Measurements from ENCODE around the gene PLCL1.
A peak's percentile ranks its signal among the peaks of the same experiment; 100 is the strongest.

The PLCL1 gene

GRCh38 chr2:198077477-198077876 is 273.1 kb downstream of the PLCL1 start:
- DNase-seq, result no peak

DNA sequence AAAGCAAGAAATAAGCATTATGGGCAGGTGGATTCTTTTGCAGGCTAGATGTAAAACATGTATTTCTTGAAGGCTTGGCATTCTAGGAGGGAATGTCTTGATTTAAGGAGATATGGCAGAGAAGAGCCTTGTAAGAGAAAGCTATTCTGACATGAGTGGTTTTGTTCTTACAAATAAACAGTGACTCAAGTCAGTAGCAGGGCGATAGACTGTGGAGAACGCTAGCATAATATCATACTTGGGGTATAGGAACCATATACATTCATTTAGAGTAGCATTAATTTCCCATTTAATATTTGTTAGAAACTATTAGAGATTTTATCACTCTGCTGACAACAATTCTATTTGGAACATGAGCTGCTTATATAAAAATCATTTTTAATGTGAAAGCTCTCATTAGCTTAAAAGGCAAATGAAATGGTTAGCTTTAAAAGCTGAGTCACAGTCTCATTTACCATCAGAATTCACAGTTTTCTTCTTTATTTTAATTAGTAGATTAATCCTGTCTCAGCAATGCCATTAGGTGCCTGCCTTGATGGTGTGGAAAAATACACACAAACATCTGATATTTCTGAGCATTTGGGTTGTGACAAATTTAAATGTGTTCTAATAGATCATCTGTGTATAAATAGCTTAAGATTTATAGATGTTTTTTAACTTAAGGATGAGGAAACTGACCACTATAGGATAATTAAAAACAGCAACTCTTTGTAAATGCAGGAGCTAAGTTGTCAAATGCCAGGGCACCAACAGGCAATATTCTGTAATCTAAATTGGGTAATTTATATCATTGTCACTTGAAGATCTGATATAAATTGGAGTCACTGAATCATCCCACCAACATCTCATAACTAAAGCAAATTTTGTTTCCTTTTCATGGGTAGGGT is 276.7 kb downstream of the PLCL1 start:
- no peak for DNase-seq

GRCh38 chr2:198084156-198084555 is 279.8 kb downstream of the PLCL1 start:
- no peak for DNase-seq

DNA sequence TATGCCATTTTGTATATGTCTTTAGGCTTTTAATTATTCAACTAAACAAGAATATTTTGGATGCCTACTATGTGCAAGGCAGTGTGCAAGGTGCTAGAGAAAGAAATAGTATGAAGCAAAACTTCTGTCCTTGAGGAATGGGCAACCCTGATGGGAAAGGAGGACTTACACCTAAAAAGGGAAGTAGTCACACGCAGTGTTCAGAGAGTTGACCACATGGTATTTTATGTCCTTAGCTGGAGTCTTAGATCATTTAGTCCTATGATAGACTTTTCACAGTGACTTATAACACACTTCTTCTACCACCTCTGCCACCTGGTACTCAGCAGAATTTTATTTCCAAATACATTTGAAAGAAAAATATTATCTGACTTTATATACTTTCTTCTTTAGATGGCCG is 291.6 kb downstream of the PLCL1 start:
- DNase-seq, result no peak

GRCh38 chr2:198096965-198097364 is 292.6 kb downstream of the PLCL1 start:
- DNase-seq, result no peak

- DNase-seq, result no peak
These were observed 293.2 kb downstream of the PLCL1 start for GRCh38 chr2:198097630-198098029.

DNA sequence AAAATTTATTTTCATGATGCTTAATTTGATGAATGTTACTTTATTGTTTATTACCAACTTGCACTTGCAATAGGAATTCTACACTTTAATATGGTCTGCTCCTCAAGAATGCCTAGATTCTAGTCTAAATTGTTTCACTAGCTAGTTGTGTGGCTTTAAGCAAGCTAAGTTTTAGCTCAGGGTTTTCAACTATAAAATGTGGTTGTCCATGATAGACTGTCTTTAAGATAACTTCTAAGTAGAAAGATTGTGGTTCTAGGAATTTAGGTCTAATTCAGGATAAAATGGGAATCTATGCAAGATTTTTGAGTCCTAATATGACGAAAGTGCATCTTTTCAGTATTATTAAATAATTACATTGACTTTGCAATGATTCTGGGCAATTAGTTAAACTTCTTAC is 294.0 kb downstream of the PLCL1 start:
- no peak for DNase-seq

DNA sequence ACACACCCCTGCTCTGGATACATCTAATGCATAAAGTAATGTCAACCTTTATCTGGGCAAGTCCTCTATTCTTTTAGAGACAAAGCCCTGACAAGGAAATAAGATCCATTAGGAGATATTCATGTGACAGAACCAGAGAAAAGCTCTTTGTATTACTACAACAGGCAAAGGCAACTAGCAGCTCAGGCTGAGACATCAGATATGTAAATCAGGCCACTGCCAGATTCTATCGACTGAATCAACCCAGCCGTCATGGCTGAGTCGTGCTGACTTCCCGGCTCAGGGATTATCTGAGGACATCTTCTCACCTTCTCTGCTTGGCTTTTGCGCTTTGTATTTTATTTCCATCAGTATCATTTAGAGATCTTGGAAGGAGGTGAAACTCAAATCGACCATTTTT is 294.5 kb downstream of the PLCL1 start:
- DNase-seq, result no peak

- no peak for DNase-seq
These were observed 296.0 kb downstream of the PLCL1 start for GRCh38 chr2:198100346-198100745.

GRCh38 chr2:198101688-198102087 is 297.3 kb downstream of the PLCL1 start:
- DNase-seq, result no peak

GRCh38 chr2:198102120-198102519 is 297.7 kb downstream of the PLCL1 start:
- DNase-seq, result no peak

GRCh38 chr2:198102856-198103255 is 298.5 kb downstream of the PLCL1 start:
- no peak for DNase-seq

DNA sequence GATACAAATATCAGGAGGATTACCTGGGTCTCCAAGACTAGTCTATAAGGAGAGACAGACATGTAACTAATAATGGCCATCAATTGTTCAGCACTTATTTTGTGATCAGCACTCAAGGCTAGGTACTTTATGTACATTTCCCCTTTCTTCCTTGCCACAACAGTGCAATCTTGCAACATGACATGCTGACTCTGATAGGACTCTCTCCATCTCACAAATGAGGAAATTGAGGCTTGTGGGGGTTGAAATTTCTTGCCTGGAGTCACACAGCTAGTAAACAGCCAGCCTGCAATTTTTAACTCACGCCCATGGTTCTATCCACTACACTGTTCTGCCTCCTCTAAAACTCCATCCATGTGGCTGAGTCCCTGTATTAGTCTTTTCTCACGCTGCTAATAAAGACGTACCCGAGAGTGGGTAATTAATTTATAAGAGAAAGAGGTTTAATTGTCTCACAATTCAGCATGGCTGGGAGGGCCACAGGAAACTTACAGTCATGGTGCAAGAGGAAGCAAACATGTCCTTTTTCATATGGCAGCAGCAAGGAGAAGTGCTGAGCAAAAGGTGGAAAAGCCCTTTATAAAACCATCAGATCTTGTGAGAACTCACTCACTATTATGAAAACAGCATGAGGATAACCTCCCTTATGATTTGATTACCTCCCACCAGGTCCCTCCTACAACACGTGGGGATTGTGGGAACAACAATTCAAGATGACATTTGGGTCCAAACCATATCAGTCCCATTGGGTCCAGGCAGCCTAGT is 302.4 kb downstream of the PLCL1 start:
- DNase-seq, result no peak

DNA sequence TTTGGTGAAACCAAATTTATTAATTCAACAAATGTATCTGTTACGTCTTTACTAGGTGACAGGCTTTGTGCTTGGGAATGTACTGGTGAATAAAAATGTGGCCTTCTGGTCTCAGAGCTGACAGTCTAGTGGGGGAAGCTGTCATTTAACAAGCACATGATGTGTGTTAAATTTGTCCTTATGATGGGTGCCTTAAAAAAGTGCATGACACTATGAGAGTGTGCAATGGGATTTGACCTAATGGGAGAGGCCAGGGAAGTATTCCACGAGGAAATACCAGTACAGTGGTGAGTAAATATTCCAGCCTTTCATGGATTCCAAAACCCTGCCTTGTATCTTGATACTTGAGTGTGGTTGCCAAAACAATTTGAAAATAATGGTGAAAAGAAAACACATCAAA is 308.9 kb downstream of the PLCL1 start:
- no peak for DNase-seq

GRCh38 chr2:198114064-198114463 is 309.7 kb downstream of the PLCL1 start:
- DNase-seq, result no peak

- no peak for DNase-seq
These were observed 310.8 kb downstream of the PLCL1 start for GRCh38 chr2:198115201-198115600.

- DNase-seq, result no peak
These were observed 312.4 kb downstream of the PLCL1 start for GRCh38 chr2:198116756-198117155.

DNA sequence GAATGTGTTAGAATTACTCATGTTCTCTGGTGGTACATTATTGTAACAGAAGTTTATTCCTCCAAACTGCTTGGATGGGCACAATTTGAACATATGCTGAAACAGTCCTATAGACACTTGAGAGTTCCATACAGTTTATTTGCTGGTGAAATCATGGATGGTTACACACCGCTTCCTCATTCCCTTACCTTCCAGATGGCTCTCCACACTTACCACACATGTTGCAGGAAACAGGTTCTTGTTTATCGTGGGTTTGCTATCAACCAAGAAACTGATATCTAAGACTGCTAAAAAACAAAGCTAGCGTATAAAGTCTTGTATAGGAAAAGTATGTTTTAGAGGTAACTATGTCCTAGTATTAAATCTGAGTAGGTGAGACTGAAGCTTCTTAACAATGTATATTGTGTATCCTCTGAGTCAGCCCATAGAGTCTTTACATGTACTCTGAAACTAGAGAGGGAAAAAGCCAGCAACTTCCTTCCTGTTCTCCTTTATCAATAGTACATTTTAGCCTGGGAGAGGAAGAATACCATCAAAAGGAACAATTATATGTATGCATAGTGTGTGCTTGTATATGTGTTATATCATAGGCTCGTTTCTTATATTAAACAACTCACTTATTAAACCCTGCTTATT is 313.1 kb downstream of the PLCL1 start:
- DNase-seq, result no peak

DNA sequence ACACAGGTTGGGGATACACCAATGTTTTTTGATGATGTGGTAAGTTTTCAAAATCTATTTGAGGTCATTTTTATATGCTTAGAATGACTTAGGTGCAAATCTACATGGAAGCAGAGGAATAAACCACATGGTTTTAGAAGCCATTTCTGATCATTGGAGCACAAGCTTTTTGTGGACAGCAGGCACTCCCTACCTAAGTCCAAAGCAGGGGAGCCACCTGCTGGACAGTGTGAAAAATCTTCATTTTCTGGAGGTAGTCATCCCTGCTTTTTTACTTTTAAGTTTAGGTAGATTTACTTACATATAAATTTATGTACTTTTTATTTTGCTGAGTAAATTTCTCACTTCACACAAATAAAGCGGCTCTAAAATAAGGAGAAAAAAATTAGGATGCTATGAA is 323.2 kb downstream of the PLCL1 start:
- peak; percentile 39 for DNase-seq

DNA sequence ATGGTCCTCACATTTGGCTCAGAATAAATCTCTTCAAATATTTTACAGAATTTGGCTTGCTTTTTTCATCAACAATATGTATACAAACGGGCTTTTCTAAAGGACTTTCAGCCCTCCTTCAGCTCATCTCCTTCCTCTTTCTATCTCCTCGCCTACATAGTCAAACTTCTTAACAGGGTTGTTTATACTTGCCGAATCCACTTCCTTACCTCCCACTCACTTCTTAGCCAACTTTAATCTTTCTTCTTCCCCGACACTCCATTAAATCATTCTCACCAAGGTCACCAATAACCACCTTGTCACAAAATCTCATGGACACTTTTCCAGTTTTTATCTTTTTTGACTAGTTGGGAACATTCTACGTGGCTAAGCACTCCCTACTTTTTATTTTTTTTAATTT is 325.2 kb downstream of the PLCL1 start:
- DNase-seq, result no peak

DNA sequence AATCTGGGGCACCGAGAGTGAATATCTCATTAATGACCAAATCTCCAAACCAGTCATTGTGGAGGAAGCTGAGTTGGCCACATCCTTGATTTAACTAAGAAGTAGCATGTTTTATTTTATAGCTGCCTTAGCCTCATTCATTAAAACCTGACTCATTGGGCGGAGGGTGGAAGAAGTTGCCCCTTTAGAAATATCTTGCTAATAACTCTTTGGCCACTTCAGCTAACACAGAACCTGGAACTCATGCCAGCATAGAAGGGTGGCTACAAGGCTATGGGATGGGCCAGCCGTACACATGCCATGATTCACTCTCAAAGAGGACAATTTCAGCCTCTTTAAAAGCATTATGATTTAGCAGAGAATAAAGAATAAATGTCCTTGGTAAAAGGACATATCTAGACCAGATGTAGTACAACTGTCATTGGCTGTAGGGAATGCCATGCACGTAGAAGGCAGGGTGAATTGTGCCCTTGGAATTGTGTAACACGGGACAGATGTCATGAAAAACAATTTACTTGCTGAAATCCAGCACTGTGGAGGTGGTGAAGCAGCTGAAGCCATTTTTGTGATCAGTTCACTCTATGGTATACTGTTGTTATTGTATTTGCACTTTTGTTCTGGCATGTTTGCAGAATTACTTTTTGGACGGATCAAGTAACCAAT is 330.0 kb downstream of the PLCL1 start:
- DNase-seq, result no peak

DNA sequence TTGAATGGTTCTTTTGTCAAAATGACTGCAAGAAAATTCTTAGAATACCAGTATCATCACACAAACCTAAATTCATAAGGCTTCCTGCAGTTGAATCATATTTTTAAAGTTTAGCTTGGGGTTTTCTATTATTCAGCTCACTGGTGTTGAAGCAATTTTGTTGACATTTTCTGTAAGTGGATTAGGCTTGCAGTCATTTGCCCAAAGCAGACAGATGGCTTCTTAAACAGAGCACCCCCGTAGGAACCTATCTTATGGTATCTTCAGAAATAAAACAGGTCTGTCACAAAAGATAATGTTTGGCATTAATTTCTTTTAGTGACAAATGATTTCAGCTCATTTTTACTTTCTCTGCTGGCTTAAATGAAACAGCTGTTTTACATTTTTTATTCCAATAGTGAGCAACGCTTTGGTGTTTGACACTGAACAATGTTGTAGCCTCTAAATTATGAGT is 331.1 kb downstream of the PLCL1 start:
- no peak for DNase-seq

DNA sequence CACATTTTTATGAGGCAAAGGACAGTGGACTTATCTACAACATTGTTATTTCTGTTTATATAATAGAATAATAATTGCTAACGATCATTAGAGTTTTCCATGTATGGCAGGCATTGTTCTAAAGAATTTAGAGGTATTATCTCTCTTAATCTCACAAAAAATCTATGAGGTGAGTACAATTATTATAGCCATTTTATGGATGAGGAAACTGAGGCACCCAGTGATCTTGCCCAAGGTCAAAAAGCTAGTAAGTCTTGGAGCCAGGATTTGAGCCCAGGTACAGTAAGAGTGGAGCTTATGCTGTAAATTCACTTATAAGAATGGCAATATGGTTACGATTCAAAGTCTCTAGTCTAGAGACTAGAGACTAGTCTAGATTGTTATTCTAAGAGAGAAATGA is 331.7 kb downstream of the PLCL1 start:
- no peak for DNase-seq
